ENCODE data around the gene SORL1-AS1.

SORL1-AS1 gene

GRCh38 chr11:121391914-121392313 lies 60.9 kb downstream of the SORL1-AS1 start:
- Histone ChIP-seq H3K4me3 (ENCODE audit: low read depth in 2 of 2, low read length in 1 of 2) (no peak overlapping the region), H3K9me2 (no peaks in the 10 kb centered on the region), H3K9ac (no peak overlapping the region), H3K4me2 (no peak overlapping the region), H3F3A (replicated peaks; ENCODE audit: insufficient read depth) (no peaks in the 10 kb centered on the region), H3K9me3 (no peaks in the 10 kb centered on the region), H3K79me2 (ENCODE audit: insufficient read depth) (no peaks in the 10 kb centered on the region), H3K36me3 (replicated peaks in 1 of 2; ENCODE audit: control insufficient read depth in 1 of 2, insufficient read depth in 2 of 2, low read length in 1 of 2) (no peaks in the 10 kb centered on the region), H3K4me1 (ENCODE audit: control insufficient read depth in 1 of 2, insufficient read depth in 2 of 2, low read depth in 1 of 2, low read length in 1 of 2) (no peaks in the 10 kb centered on the region; a peak in 1 of 4 replicates), H3K27ac (ENCODE audit: low read depth in 2 of 2, low read length in 1 of 2) (no peak overlapping the region), H2AFZ (ENCODE audit: low read depth) (no peak overlapping the region), H4K20me1 (ENCODE audit: insufficient read depth) (no peaks in the 10 kb centered on the region), H3K27me3 (ENCODE audit: insufficient read depth) (no peaks in the 10 kb centered on the region)
- CTCF ChIA-PET: no interaction called here
- WGBS (ENCODE audit: low lambda C conversion rate): 34% methylated on average over 7 of the region's 7 CpGs
- DNase-seq: no peak
- TF ChIP-seq FOSL2 (IDR thresholded peaks at IDR 0.05; ENCODE audit: borderline replicate concordance, low read depth) (no peak), TCF12 (IDR thresholded peaks at IDR 0.05) (no peak), JUND (IDR thresholded peaks at IDR 0.05) (no peak), CTCF (IDR thresholded peaks at IDR 0.05) (no peak), RXRA (IDR thresholded peaks at IDR 0.05; ENCODE audit: borderline replicate concordance, low read depth) (no peak), POLR2AphosphoS5 (IDR thresholded peaks at IDR 0.05; ENCODE audit: low read depth, low read length) (no peak), NFIC (IDR thresholded peaks at IDR 0.05; ENCODE audit: borderline replicate concordance) (no peak), GATA2 (CRISPR knock-in tag; IDR thresholded peaks at IDR 0.05) (no peak), CHD2 (IDR thresholded peaks at IDR 0.05; ENCODE audit: low read length, partially characterized antibody) (no peak), TAF1 (IDR thresholded peaks at IDR 0.05; ENCODE audit: borderline replicate concordance, low read depth, low read length) (no peak)
- TF ChIP-seq, protein P1, sequence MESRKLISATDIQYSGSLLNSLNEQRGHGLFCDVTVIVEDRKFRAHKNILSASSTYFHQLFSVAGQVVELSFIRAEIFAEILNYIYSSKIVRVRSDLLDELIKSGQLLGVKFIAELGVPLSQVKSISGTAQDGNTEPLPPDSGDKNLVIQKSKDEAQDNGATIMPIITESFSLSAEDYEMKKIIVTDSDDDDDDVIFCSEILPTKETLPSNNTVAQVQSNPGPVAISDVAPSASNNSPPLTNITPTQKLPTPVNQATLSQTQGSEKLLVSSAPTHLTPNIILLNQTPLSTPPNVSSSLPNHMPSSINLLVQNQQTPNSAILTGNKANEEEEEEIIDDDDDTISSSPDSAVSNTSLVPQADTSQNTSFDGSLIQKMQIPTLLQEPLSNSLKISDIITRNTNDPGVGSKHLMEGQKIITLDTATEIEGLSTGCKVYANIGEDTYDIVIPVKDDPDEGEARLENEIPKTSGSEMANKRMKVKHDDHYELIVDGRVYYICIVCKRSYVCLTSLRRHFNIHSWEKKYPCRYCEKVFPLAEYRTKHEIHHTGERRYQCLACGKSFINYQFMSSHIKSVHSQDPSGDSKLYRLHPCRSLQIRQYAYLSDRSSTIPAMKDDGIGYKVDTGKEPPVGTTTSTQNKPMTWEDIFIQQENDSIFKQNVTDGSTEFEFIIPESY (IDR thresholded peaks at IDR 0.05; ENCODE audit: borderline replicate concordance, low read depth): no peak
- POLR2A ChIA-PET: no interaction called here

DNA sequence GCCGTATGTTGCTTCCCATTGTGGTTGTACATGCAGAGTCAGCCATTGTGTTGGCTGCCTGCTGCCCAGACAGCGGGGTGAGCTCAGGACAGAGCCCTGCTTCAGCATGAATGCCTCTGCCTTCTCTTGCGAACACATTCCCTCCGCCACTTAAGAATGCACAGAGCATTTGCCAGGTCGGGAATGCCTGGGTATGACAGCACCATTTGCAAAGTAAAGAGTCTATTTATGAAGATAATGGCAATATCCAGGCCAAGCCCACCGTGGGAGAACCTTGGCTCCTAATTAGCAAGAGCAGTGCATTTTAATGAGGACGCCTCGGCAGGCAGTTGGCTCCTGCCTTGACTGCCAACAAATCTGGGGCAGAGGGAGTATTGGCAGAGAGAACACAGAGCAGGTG lies 63.1 kb downstream of the SORL1-AS1 start:
- ChIA-PET POLR2A (no interaction called here), CTCF (no interaction called here)
- Histone ChIP-seq H3K27me3 (ENCODE audit: insufficient read depth) (no peaks in the 10 kb centered on the region), H3K9me3 (no peaks in the 10 kb centered on the region), H3K9me2 (no peaks in the 10 kb centered on the region), H3K4me3 (ENCODE audit: low read depth in 2 of 2, low read length in 1 of 2) (no peak overlapping the region), H3K27ac (ENCODE audit: low read depth in 2 of 2, low read length in 1 of 2) (no peak overlapping the region), H3K9ac (no peak overlapping the region), H3K79me2 (ENCODE audit: insufficient read depth) (no peaks in the 10 kb centered on the region), H2AFZ (ENCODE audit: low read depth) (no peak overlapping the region), H3K4me2 (no peak overlapping the region), H3K36me3 (replicated peaks in 1 of 2; ENCODE audit: control insufficient read depth in 1 of 2, insufficient read depth in 2 of 2, low read length in 1 of 2) (no peaks in the 10 kb centered on the region), H3K4me1 (ENCODE audit: control insufficient read depth in 1 of 2, insufficient read depth in 2 of 2, low read depth in 1 of 2, low read length in 1 of 2) (no peaks in the 10 kb centered on the region; a peak in 1 of 4 replicates), H4K20me1 (ENCODE audit: insufficient read depth) (no peaks in the 10 kb centered on the region), H3F3A (replicated peaks; ENCODE audit: insufficient read depth) (no peaks in the 10 kb centered on the region)
- no peak for DNase-seq
- 48% methylated on average over 8 of the region's 8 CpGs for WGBS (ENCODE audit: low lambda C conversion rate)
- no peak for TF ChIP-seq POLR2AphosphoS5 (IDR thresholded peaks at IDR 0.05; ENCODE audit: low read depth, low read length)
- no peak for TF ChIP-seq NRF1 (IDR thresholded peaks at IDR 0.05; ENCODE audit: low read depth, low read length)
- no peak for TF ChIP-seq FOXM1 (IDR thresholded peaks at IDR 0.05; ENCODE audit: low read depth)
- no peak for TF ChIP-seq FOSL2 (IDR thresholded peaks at IDR 0.05; ENCODE audit: borderline replicate concordance, low read depth)
- no peak for TF ChIP-seq NFIC (IDR thresholded peaks at IDR 0.05; ENCODE audit: borderline replicate concordance)
- TF ChIP-seq, protein P2, sequence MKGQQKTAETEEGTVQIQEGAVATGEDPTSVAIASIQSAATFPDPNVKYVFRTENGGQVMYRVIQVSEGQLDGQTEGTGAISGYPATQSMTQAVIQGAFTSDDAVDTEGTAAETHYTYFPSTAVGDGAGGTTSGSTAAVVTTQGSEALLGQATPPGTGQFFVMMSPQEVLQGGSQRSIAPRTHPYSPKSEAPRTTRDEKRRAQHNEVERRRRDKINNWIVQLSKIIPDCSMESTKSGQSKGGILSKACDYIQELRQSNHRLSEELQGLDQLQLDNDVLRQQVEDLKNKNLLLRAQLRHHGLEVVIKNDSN (IDR thresholded peaks at IDR 0.05; ENCODE audit: borderline replicate concordance, low read depth): no peak
- TF ChIP-seq RAD21 (IDR thresholded peaks at IDR 0.05; ENCODE audit: low read length): no peak
- TF ChIP-seq EP300 (IDR thresholded peaks at IDR 0.05; ENCODE audit: borderline replicate concordance in 1 of 2, low read depth in 1 of 2, low read length in 1 of 2): no peak
- no peak for TF ChIP-seq ELF1 (IDR thresholded peaks at IDR 0.05)
- TF ChIP-seq, protein P1 (IDR thresholded peaks at IDR 0.05; ENCODE audit: borderline replicate concordance, low read depth): no peak
- no peak for TF ChIP-seq REST (IDR thresholded peaks at IDR 0.05; ENCODE audit: low read depth, low read length)

All from SK-N-SH (cell line).